ENCODE data around the gene PIP4K2A.

The PIP4K2A gene

GRCh38 chr10:22593026-22593425, 121.4 kb downstream of the PIP4K2A start:
- DNase-seq, result no peak

- DNase-seq, result no peak
These were observed 124.4 kb downstream of the PIP4K2A start for GRCh38 chr10:22589851-22590514.

- DNase-seq, result no peak
These were observed 125.9 kb downstream of the PIP4K2A start for GRCh38 chr10:22588462-22588861.

- no peak for DNase-seq
These were observed 130.7 kb downstream of the PIP4K2A start for GRCh38 chr10:22583683-22584082.

GRCh38 chr10:22581461-22581860, 132.9 kb downstream of the PIP4K2A start:
- DNase-seq, result no peak

GRCh38 chr10:22580711-22581110, 133.7 kb downstream of the PIP4K2A start:
- no peak for DNase-seq

- DNase-seq, result no peak
These were observed 134.6 kb downstream of the PIP4K2A start for GRCh38 chr10:22579826-22580225.

- no peak for DNase-seq
These were observed 140.4 kb downstream of the PIP4K2A start for GRCh38 chr10:22573820-22574569.

GRCh38 chr10:22570733-22571430, 143.5 kb downstream of the PIP4K2A start:
- DNase-seq, result no peak

- no peak for DNase-seq
These were observed 144.1 kb downstream of the PIP4K2A start for GRCh38 chr10:22570234-22570633.

- DNase-seq, result no peak
These were observed 145.4 kb downstream of the PIP4K2A start for GRCh38 chr10:22568928-22569327.

GRCh38 chr10:22564060-22564459, 150.3 kb downstream of the PIP4K2A start:
- DNase-seq, result no peak

- no peak for DNase-seq
These were observed 152.5 kb downstream of the PIP4K2A start for GRCh38 chr10:22561909-22562308.

GRCh38 chr10:22560913-22561239, 153.5 kb downstream of the PIP4K2A start:
- no peak for DNase-seq

- no peak for DNase-seq
These were observed 154.1 kb downstream of the PIP4K2A start for GRCh38 chr10:22560096-22560912.

GRCh38 chr10:22557321-22557720, 157.1 kb downstream of the PIP4K2A start:
- no peak for DNase-seq

- no peak for DNase-seq
These were observed 157.6 kb downstream of the PIP4K2A start for GRCh38 chr10:22556774-22557173.

- DNase-seq, result peak in 12 of 14 donors; percentile 3 to 83 (median 70)
These were observed 159.8 kb downstream of the PIP4K2A start for GRCh38 chr10:22554461-22555182.

GRCh38 chr10:22553452-22553995, 160.9 kb downstream of the PIP4K2A start:
- no peak for DNase-seq

- DNase-seq, result no peak
These were observed 161.4 kb downstream of the PIP4K2A start for GRCh38 chr10:22552888-22553378.

GRCh38 chr10:22551681-22552365, 162.6 kb downstream of the PIP4K2A start:
- no peak for DNase-seq

Measured in C1 segment of cervical spinal cord (tissue), 14 donors.